HepG2 (cell line): ENCODE data around the gene LBX2. TPM values are rescaled to one million over a fixed set of nuclear protein-coding genes. Genes with fewer than 3 reads are reported as not detected.
A peak's percentile ranks its signal among the peaks of the same experiment; 100 is the strongest.

Source experiments
- EEA1 ChIP-seq: sonication (generic); formaldehyde crosslinking; IDR thresholded peaks from 2 replicates; pipeline ENCODE4 v1.5.1; 2020; ENCODE audit warnings: mild to moderate bottlenecking, missing genetic modification reagents, borderline replicate concordance
- KDM5B ChIP-seq: sonication (generic); formaldehyde crosslinking; IDR thresholded peaks from 2 replicates; pipeline ENCODE4 v1.4.0; 2020; ENCODE audit warnings: missing genetic modification reagents, mild to moderate bottlenecking, borderline replicate concordance
- NBN ChIP-seq: fragments of 450-650 bp; conservative IDR thresholded peaks from 2 replicates; pipeline ENCODE4 v1.6.1; 2017
- SAP130 ChIP-seq: IDR thresholded peaks from 2 replicates; pipeline ENCODE4 v1.6.1; 2016; ENCODE audit warnings: low read depth
- ZBTB7A ChIP-seq: sonication (generic); formaldehyde crosslinking; IDR thresholded peaks from 2 replicates; pipeline ENCODE4 v1.8.0; 2022; ENCODE audit warnings: mild to moderate bottlenecking, missing genetic modification reagents
- ZIK1 ChIP-seq: sonication (generic); formaldehyde crosslinking; IDR thresholded peaks from 2 replicates; pipeline ENCODE4 v1.5.0; 2020; ENCODE audit warnings: mild to moderate bottlenecking, low read depth, missing genetic modification reagents, borderline replicate concordance
- ZNF446 ChIP-seq: sonication (generic); formaldehyde crosslinking; IDR thresholded peaks from 2 replicates; pipeline ENCODE4 v1.5.0; 2020; ENCODE audit warnings: mild to moderate bottlenecking, missing genetic modification reagents
- ZNF558 ChIP-seq: sonication (generic); formaldehyde crosslinking; IDR thresholded peaks from 2 replicates; pipeline ENCODE4 v1.9.0; 2022; ENCODE audit warnings: mild to moderate bottlenecking, missing genetic modification reagents, borderline replicate concordance
- ZNF839 ChIP-seq: sonication (generic); formaldehyde crosslinking; IDR thresholded peaks from 2 replicates; pipeline ENCODE4 v1.4.0; 2020; ENCODE audit warnings: missing genetic modification reagents, mild to moderate bottlenecking, borderline replicate concordance
- polyA plus RNA-seq, 8 experiments: library from polyadenylated mRNA; depleted of rRNA in 3 of 8; stranded (reverse) in 7 of 8; unstranded in 1 of 8; fragments of >200 nt; fragmentation: Illumina TruSeq in 4 of 8; extraction: Trizol in 4 of 8; gene quantifications; 2 replicates each; pipeline versions ENCODE4 v1.2.1 to v1.2.3, GENCODE V29; 2011 to 2016; ENCODE audit warnings: low read depth in 4 of 8, missing spikeins in 1 of 8, mixed read lengths in 1 of 8; ENCODE audit not compliant: insufficient read depth in 1 of 8
- total RNA-seq, 5 experiments: library from RNA; depleted of rRNA; stranded (reverse); fragments of >200 nt; fragmentation: Illumina TruSeq; extraction: Trizol; gene quantifications; 2 replicates each; pipeline ENCODE4 v1.2.3, GENCODE V29; 2016; ENCODE audit warnings: low read depth in 1 of 5
- TF ChIP-seq, protein P1 (sequence below): sonication (generic); formaldehyde crosslinking; IDR thresholded peaks from 2 replicates; pipeline ENCODE4 v1.4.0; 2020; ENCODE audit warnings: missing genetic modification reagents
- TF ChIP-seq, protein P2 (sequence below): sonication (generic); formaldehyde crosslinking; IDR thresholded peaks from 2 replicates; pipeline ENCODE4 v1.5.0; 2020; ENCODE audit warnings: mild to moderate bottlenecking, low read depth, missing genetic modification reagents, borderline replicate concordance
- TF ChIP-seq, protein P3 (sequence below): sonication (generic); formaldehyde crosslinking; IDR thresholded peaks from 2 replicates; pipeline ENCODE4 v1.4.0; 2020; ENCODE audit warnings: missing genetic modification reagents, mild to moderate bottlenecking, borderline replicate concordance
- TF ChIP-seq, protein P4 (sequence below): sonication (generic); formaldehyde crosslinking; IDR thresholded peaks from 2 replicates; pipeline ENCODE4 v1.8.0; 2022; ENCODE audit warnings: mild to moderate bottlenecking, missing genetic modification reagents, moderate library complexity
- TF ChIP-seq, protein P5 (sequence below): IDR thresholded peaks from 2 replicates; pipeline ENCODE4 v1.6.1; 2018; ENCODE audit warnings: missing genetic modification reagents
- TF ChIP-seq, protein P6 (sequence below): sonication (generic); formaldehyde crosslinking; conservative IDR thresholded peaks from 2 replicates; pipeline ENCODE4 v1.4.0; 2020; ENCODE audit warnings: missing genetic modification reagents

Gene LBX2
- total and polyA plus RNA-seq, 2 of the 13 experiments (the other 11 are each of a cell fraction or from before 2014, with no cell fraction given), result 6.4 to 8.1 TPM

DNA sequence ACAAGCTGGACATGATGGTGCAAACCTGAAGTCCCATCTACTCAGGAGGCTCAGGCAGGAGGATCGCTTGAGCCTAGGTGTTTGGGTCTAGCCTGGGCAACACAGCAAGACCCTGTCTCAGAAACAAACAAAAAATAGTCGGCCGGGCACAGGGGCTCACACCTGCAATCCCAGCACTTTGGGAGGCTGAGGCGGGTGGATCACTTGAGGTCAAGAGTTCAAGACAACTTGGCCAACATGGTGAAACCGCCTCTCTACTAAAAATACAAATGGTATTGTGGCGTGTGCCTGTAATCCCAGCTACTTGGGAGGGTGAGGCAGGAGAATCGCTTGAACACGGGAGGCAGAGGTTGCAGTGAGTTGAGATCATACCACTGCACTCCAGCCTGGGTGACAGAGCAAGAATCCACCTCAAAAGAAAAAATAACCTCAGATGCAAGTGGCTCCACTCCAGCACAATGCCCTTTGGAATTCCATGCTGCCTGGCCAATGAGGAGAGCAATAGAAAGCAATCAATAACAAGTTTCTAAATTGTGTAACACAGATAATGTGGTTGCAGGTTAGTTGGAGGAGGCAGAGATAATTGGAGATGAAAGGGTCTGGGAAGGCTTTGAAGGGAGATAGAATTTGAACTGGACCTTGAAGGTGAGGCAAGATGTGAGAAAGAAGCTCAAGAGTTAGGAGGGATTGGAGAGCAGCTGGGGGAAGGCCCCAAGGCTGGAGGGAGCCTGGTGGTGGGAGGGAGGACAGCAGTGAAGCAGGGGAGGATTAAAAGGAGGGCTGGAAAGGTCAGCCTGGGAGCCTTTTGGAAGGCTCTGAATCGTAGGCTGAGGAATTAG is 10.5 kb downstream of the LBX2 start (continued):
- TF ChIP-seq, protein P1, sequence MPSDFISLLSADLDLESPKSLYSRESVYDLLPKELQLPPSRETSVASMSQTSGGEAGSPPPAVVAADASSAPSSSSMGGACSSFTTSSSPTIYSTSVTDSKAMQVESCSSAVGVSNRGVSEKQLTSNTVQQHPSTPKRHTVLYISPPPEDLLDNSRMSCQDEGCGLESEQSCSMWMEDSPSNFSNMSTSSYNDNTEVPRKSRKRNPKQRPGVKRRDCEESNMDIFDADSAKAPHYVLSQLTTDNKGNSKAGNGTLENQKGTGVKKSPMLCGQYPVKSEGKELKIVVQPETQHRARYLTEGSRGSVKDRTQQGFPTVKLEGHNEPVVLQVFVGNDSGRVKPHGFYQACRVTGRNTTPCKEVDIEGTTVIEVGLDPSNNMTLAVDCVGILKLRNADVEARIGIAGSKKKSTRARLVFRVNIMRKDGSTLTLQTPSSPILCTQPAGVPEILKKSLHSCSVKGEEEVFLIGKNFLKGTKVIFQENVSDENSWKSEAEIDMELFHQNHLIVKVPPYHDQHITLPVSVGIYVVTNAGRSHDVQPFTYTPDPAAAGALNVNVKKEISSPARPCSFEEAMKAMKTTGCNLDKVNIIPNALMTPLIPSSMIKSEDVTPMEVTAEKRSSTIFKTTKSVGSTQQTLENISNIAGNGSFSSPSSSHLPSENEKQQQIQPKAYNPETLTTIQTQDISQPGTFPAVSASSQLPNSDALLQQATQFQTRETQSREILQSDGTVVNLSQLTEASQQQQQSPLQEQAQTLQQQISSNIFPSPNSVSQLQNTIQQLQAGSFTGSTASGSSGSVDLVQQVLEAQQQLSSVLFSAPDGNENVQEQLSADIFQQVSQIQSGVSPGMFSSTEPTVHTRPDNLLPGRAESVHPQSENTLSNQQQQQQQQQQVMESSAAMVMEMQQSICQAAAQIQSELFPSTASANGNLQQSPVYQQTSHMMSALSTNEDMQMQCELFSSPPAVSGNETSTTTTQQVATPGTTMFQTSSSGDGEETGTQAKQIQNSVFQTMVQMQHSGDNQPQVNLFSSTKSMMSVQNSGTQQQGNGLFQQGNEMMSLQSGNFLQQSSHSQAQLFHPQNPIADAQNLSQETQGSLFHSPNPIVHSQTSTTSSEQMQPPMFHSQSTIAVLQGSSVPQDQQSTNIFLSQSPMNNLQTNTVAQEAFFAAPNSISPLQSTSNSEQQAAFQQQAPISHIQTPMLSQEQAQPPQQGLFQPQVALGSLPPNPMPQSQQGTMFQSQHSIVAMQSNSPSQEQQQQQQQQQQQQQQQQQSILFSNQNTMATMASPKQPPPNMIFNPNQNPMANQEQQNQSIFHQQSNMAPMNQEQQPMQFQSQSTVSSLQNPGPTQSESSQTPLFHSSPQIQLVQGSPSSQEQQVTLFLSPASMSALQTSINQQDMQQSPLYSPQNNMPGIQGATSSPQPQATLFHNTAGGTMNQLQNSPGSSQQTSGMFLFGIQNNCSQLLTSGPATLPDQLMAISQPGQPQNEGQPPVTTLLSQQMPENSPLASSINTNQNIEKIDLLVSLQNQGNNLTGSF (CRISPR knock-in tag), result no peak
- TF ChIP-seq, protein P2, sequence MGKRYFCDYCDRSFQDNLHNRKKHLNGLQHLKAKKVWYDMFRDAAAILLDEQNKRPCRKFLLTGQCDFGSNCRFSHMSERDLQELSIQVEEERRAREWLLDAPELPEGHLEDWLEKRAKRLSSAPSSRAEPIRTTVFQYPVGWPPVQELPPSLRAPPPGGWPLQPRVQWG (CRISPR knock-in tag), result no peak
- TF ChIP-seq, protein P3, sequence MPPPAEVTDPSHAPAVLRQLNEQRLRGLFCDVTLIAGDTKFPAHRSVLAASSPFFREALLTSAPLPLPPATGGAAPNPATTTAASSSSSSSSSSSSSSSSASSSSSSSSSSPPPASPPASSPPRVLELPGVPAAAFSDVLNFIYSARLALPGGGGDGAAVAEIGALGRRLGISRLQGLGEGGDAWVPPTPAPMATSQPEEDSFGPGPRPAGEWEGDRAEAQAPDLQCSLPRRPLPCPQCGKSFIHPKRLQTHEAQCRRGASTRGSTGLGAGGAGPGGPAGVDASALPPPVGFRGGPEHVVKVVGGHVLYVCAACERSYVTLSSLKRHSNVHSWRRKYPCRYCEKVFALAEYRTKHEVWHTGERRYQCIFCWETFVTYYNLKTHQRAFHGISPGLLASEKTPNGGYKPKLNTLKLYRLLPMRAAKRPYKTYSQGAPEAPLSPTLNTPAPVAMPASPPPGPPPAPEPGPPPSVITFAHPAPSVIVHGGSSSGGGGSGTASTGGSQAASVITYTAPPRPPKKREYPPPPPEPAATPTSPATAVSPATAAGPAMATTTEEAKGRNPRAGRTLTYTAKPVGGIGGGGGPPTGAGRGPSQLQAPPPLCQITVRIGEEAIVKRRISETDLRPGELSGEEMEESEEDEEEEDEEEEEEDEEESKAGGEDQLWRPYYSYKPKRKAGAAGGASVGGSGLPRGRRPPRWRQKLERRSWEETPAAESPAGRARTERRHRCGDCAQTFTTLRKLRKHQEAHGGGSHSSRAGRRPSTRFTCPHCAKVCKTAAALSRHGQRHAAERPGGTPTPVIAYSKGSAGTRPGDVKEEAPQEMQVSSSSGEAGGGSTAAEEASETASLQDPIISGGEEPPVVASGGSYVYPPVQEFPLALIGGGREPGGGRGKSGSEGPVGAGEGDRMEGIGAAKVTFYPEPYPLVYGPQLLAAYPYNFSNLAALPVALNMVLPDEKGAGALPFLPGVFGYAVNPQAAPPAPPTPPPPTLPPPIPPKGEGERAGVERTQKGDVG (CRISPR knock-in tag), result no peak
- TF ChIP-seq, protein P4, sequence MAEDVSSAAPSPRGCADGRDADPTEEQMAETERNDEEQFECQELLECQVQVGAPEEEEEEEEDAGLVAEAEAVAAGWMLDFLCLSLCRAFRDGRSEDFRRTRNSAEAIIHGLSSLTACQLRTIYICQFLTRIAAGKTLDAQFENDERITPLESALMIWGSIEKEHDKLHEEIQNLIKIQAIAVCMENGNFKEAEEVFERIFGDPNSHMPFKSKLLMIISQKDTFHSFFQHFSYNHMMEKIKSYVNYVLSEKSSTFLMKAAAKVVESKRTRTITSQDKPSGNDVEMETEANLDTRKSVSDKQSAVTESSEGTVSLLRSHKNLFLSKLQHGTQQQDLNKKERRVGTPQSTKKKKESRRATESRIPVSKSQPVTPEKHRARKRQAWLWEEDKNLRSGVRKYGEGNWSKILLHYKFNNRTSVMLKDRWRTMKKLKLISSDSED (CRISPR knock-in tag), result no peak
- TF ChIP-seq EEA1 (CRISPR knock-in tag) (no peak), ZIK1 (no peak), ZNF839 (CRISPR knock-in tag) (0 out of 2 replicates have a peak, but pooled peaks have one; percentile 48), SAP130 (CRISPR knock-in tag) (peak; percentile 62), NBN (no peak), KDM5B (CRISPR knock-in tag) (no peak), ZNF446 (no peak), ZBTB7A (no peak), ZNF558 (CRISPR knock-in tag) (no peak)
- TF ChIP-seq, protein P5, sequence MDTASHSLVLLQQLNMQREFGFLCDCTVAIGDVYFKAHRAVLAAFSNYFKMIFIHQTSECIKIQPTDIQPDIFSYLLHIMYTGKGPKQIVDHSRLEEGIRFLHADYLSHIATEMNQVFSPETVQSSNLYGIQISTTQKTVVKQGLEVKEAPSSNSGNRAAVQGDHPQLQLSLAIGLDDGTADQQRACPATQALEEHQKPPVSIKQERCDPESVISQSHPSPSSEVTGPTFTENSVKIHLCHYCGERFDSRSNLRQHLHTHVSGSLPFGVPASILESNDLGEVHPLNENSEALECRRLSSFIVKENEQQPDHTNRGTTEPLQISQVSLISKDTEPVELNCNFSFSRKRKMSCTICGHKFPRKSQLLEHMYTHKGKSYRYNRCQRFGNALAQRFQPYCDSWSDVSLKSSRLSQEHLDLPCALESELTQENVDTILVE (CRISPR knock-in tag), result no peak
- TF ChIP-seq, protein P6, sequence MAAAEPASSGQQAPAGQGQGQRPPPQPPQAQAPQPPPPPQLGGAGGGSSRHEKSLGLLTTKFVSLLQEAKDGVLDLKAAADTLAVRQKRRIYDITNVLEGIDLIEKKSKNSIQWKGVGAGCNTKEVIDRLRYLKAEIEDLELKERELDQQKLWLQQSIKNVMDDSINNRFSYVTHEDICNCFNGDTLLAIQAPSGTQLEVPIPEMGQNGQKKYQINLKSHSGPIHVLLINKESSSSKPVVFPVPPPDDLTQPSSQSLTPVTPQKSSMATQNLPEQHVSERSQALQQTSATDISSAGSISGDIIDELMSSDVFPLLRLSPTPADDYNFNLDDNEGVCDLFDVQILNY, result no peak
